ENCODE data around the gene ITSN2. TPM values are rescaled to one million over a fixed set of nuclear protein-coding genes. Genes with fewer than 3 reads are reported as not detected.
A peak's percentile ranks its signal among the peaks of the same experiment; 100 is the strongest.

The ITSN2 gene
- total RNA-seq, 1 donor from 2014 or later: 23.8 TPM

DNA sequence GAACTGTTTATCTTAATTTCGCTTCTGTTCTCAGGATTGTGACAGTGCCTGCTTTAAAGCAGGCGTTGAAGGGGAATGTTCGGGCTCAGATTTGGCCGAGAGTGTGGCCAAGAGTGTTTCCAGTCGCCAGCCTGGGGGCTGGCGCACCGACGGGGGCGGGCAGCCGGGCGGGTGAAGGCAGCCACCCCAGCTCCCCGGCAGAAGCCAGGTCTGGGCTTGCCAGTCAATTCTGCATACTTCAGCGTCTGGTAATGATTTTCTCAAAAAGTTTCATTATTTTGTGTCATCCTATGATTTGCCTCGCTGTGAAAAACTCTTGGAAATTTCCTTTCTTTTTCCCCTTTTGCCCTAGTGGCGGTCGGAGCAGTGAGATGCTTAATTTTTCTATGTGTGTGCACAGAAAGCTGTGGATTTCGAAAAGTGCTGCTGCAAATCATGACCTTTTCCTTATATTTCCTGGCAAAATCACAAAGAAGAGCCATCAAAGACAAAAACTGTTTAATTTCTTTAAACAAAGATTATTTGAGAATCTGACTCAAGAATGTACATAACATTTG lies 184.6 kb downstream of the ITSN2 start:
- TF ChIP-seq EZH2 (IDR thresholded peaks at IDR 0.05; ENCODE audit: insufficient read depth, low read length): no peak
- TF ChIP-seq, protein P1, sequence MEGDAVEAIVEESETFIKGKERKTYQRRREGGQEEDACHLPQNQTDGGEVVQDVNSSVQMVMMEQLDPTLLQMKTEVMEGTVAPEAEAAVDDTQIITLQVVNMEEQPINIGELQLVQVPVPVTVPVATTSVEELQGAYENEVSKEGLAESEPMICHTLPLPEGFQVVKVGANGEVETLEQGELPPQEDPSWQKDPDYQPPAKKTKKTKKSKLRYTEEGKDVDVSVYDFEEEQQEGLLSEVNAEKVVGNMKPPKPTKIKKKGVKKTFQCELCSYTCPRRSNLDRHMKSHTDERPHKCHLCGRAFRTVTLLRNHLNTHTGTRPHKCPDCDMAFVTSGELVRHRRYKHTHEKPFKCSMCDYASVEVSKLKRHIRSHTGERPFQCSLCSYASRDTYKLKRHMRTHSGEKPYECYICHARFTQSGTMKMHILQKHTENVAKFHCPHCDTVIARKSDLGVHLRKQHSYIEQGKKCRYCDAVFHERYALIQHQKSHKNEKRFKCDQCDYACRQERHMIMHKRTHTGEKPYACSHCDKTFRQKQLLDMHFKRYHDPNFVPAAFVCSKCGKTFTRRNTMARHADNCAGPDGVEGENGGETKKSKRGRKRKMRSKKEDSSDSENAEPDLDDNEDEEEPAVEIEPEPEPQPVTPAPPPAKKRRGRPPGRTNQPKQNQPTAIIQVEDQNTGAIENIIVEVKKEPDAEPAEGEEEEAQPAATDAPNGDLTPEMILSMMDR (IDR thresholded peaks at IDR 0.05; ENCODE audit: insufficient read depth, low read depth, low read length): no peak
- Histone ChIP-seq H3K27me3 (ENCODE audit: insufficient read depth, low read length) (no peaks in the 10 kb centered on the region), H3K4me1 (ENCODE audit: insufficient read depth, low read length) (no peaks in the 10 kb centered on the region), H3K4me3 (ENCODE audit: insufficient read depth, low read depth, low read length) (no peak overlapping the region), H3K9ac (ENCODE audit: low read length) (no peak overlapping the region), H3K4me2 (ENCODE audit: low read length) (no peak overlapping the region), H4K20me1 (ENCODE audit: insufficient read depth, low read length) (no peaks in the 10 kb centered on the region), H3K27ac (ENCODE audit: low read depth, low read length) (no peak overlapping the region), H3K36me3 (ENCODE audit: insufficient read depth, low read length) (no peaks in the 10 kb centered on the region), H2AFZ (ENCODE audit: low read depth, low read length) (no peak overlapping the region), H3K79me2 (ENCODE audit: insufficient read depth, low read length) (no peaks in the 10 kb centered on the region), H3K9me3 (ENCODE audit: insufficient read depth, low read depth, low read length) (no peaks in the 10 kb centered on the region)
- H3K9me3 Mint-ChIP-seq (ENCODE audit: unreplicated experiment): peaks cover 2% of the 10 kb centered on the region
- no peaks in the 10 kb centered on the region for H3K4me1 Mint-ChIP-seq (ENCODE audit: low read depth, unreplicated experiment)
- peaks cover 2% of the 10 kb centered on the region for H3K36me3 Mint-ChIP-seq (ENCODE audit: low read depth, unreplicated experiment)
- no peak overlapping the region for H3K4me3 Mint-ChIP-seq (ENCODE audit: unreplicated experiment)
- H3K27me3 Mint-ChIP-seq (ENCODE audit: low read depth, unreplicated experiment): peaks cover 6% of the 10 kb centered on the region
- DNase-seq (ENCODE audit: low read depth): no peak
- no peak overlapping the region for H3K27ac Mint-ChIP-seq (ENCODE audit: unreplicated experiment)
- no peak for FAIRE-seq

DNA sequence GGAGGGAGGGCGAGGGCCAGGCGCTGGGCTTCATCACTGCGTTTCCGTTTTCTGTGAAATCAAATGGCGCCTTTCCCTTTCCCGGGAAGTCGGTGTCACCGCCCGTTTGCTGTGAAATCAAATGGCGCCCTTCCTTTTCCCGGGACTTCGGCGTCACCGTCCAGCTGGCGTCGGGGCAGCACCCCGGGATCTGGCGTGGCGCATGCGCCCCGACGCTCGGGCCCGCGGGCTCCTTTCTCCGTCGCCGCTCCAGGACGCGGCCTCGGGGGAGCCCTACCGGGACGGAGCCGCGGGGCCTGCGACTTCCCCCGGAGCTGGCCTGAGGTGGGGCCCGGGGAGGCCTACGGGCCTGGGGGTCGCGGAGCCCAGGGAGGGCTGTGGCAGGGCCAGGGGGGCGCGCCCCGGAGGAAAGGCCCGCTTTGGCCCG lies 185.5 kb downstream of the ITSN2 start, which contains the start of gene FAM228A:
Gene FAM228A (plus strand): TSS at position 203 of the 427 bp plus-strand sequence. CDS start 428 bp downstream, outside the sequence.
- no peak for FAIRE-seq

More for the DNA sequence above, 185.5 kb downstream of the ITSN2 start, which contains the start of gene FAM228A:
- Mint-ChIP-seq H3K4me1 (ENCODE audit: low read depth, unreplicated experiment) (no peaks in the 10 kb centered on the region), H3K9me3 (ENCODE audit: unreplicated experiment) (peaks cover 2% of the 10 kb centered on the region), H3K27me3 (ENCODE audit: low read depth, unreplicated experiment) (peaks cover 6% of the 10 kb centered on the region), H3K4me3 (ENCODE audit: unreplicated experiment) (no peak within 1 kb of the TSS), H3K36me3 (ENCODE audit: low read depth, unreplicated experiment) (peaks cover 2% of the 10 kb centered on the region), H3K27ac (ENCODE audit: unreplicated experiment) (no peak within 1 kb of the TSS)
- Histone ChIP-seq H3K27me3 (ENCODE audit: insufficient read depth, low read length) (no peaks in the 10 kb centered on the region), H3K9ac (ENCODE audit: low read length) (no peak within 1 kb of the TSS), H3K4me3 (ENCODE audit: insufficient read depth, low read depth, low read length) (no peak within 1 kb of the TSS), H3K9me3 (ENCODE audit: insufficient read depth, low read depth, low read length) (no peaks in the 10 kb centered on the region), H3K79me2 (ENCODE audit: insufficient read depth, low read length) (no peaks in the 10 kb centered on the region), H3K27ac (ENCODE audit: low read depth, low read length) (no peak within 1 kb of the TSS), H3K36me3 (ENCODE audit: insufficient read depth, low read length) (no peaks in the 10 kb centered on the region), H2AFZ (ENCODE audit: low read depth, low read length) (peak within 1 kb of the TSS; percentile 49), H4K20me1 (ENCODE audit: insufficient read depth, low read length) (no peaks in the 10 kb centered on the region), H3K4me2 (ENCODE audit: low read length) (no peak within 1 kb of the TSS), H3K4me1 (ENCODE audit: insufficient read depth, low read length) (no peaks in the 10 kb centered on the region)
- TF ChIP-seq, protein P1 (IDR thresholded peaks at IDR 0.05; ENCODE audit: insufficient read depth, low read depth, low read length): no peak
- no peak for TF ChIP-seq EZH2 (IDR thresholded peaks at IDR 0.05; ENCODE audit: insufficient read depth, low read length)
- DNase-seq (ENCODE audit: low read depth): no peak
